Endothelial cell (in vitro differentiated cells): ENCODE data around the gene NR3C1. TPM values are rescaled to one million over a fixed set of nuclear protein-coding genes. Genes with fewer than 3 reads are reported as not detected.

Source experiments
- DNase-seq: peaks from one replicate; pipeline ENCODE4 v3.0.0; 2021; ENCODE audit warnings: low spot score
- H3K27ac Mint-ChIP-seq: one replicate; pipeline ENCODE4 v1.8.0; 2021; ENCODE audit warnings: mixed read lengths, inconsistent platforms; ENCODE audit not compliant: unreplicated experiment
- H3K27me3 Mint-ChIP-seq: one replicate; pipeline ENCODE4 v1.8.0; 2021; ENCODE audit warnings: mild to moderate bottlenecking, moderate library complexity, mixed read lengths, inconsistent platforms; ENCODE audit not compliant: unreplicated experiment
- H3K36me3 Mint-ChIP-seq: one replicate; pipeline ENCODE4 v1.8.0; 2021; ENCODE audit warnings: mild to moderate bottlenecking, low read depth, mixed read lengths, inconsistent platforms; ENCODE audit not compliant: unreplicated experiment
- H3K4me1 Mint-ChIP-seq: one replicate; pipeline ENCODE4 v1.8.0; 2021; ENCODE audit warnings: mild to moderate bottlenecking, mixed read lengths, inconsistent platforms; ENCODE audit not compliant: unreplicated experiment
- H3K4me3 Mint-ChIP-seq: one replicate; pipeline ENCODE4 v1.8.0; 2021; ENCODE audit warnings: mild to moderate bottlenecking, mixed read lengths, inconsistent platforms; ENCODE audit not compliant: unreplicated experiment
- H3K9me3 Mint-ChIP-seq: one replicate; pipeline ENCODE4 v1.8.0; 2021; ENCODE audit warnings: mixed read lengths, inconsistent platforms; ENCODE audit not compliant: unreplicated experiment
- total RNA-seq: library from RNA; stranded (reverse); fragmentation: NEBNext Ultra II Directional; extraction: Animal tissue kit (Norgen Biotek cat#: 25700); gene quantifications from one replicate; pipeline ENCODE4 v1.2.1, GENCODE V29; 2021; ENCODE audit not compliant: unreplicated experiment
- TF ChIP-seq, protein P1 (sequence below): fragments of 200-600 bp; sonication (generic); IDR thresholded peaks from one replicate; pipeline ENCODE4 v1.5.0; 2021; ENCODE audit warnings: antibody characterized with exemption; ENCODE audit not compliant: unreplicated experiment

The NR3C1 gene
- total RNA-seq, 1 donor from 2014 or later, result 9.9 TPM

- DNase-seq, result no peak
- Mint-ChIP-seq H3K4me1 (no peaks in the 10 kb centered on the region), H3K9me3 (no peaks in the 10 kb centered on the region), H3K4me3 (no peak overlapping the region), H3K27ac (no peak overlapping the region), H3K27me3 (no peaks in the 10 kb centered on the region), H3K36me3 (no peaks in the 10 kb centered on the region)
- TF ChIP-seq, protein P1, sequence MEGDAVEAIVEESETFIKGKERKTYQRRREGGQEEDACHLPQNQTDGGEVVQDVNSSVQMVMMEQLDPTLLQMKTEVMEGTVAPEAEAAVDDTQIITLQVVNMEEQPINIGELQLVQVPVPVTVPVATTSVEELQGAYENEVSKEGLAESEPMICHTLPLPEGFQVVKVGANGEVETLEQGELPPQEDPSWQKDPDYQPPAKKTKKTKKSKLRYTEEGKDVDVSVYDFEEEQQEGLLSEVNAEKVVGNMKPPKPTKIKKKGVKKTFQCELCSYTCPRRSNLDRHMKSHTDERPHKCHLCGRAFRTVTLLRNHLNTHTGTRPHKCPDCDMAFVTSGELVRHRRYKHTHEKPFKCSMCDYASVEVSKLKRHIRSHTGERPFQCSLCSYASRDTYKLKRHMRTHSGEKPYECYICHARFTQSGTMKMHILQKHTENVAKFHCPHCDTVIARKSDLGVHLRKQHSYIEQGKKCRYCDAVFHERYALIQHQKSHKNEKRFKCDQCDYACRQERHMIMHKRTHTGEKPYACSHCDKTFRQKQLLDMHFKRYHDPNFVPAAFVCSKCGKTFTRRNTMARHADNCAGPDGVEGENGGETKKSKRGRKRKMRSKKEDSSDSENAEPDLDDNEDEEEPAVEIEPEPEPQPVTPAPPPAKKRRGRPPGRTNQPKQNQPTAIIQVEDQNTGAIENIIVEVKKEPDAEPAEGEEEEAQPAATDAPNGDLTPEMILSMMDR, result no peak
Measured at GRCh38 chr5:143446535-143447226, 43.2 kb upstream of the NR3C1 start.

DNA sequence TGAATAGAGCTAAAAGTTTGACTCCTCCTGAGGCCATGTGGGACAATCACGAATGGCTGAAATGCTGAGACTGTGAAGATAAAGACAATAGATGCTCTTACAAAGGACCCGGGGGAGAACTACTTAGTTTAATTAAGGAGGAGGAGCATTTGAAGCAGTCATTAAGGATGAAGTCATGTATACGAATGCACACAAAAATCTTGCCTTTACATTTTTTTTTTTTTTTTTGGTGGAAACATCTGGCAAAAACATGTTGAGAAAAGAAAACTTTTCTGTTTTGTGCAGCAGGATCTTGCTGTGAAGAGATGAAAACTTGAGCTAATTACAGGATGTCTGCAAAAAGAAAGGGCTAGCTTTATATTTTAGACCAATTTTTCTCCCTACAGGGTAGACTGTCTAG, 42.3 kb upstream of the NR3C1 start:
- DNase-seq, result no peak
- Mint-ChIP-seq H3K36me3 (no peaks in the 10 kb centered on the region), H3K9me3 (no peaks in the 10 kb centered on the region), H3K27ac (no peak overlapping the region), H3K27me3 (no peaks in the 10 kb centered on the region), H3K4me1 (no peaks in the 10 kb centered on the region), H3K4me3 (no peak overlapping the region)
- TF ChIP-seq, protein P1, result no peak

DNA sequence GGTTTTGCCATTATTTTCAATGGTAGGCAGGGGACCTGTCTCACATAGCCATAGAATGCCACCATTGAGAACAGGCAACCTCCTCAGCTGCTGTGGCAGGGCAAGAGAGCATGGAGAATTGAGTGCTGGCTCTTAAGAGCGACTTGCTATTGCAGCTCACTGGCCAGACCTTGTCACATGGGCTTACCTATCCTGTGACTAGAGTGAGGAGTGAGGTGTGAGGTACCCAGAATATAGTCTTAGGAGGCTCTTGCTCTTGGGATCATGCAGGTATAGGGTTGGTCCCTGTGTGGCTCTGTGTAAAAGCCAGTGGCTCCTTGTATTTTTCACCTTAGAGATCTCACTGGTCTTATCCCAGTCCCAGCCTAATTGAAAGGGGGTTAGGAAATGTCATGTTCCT, 39.8 kb upstream of the NR3C1 start:
- no peak for DNase-seq
- H3K36me3 Mint-ChIP-seq, result no peaks in the 10 kb centered on the region
- no peak overlapping the region for H3K27ac Mint-ChIP-seq
- H3K4me1 Mint-ChIP-seq, result no peaks in the 10 kb centered on the region
- no peak overlapping the region for H3K4me3 Mint-ChIP-seq
- H3K9me3 Mint-ChIP-seq, result no peaks in the 10 kb centered on the region
- TF ChIP-seq, protein P1, result no peak
- no peaks in the 10 kb centered on the region for H3K27me3 Mint-ChIP-seq

- no peak overlapping the region for H3K4me3 Mint-ChIP-seq
- H3K27me3 Mint-ChIP-seq, result peaks cover 2% of the 10 kb centered on the region
- no peaks in the 10 kb centered on the region for H3K4me1 Mint-ChIP-seq
- no peaks in the 10 kb centered on the region for H3K36me3 Mint-ChIP-seq
- no peaks in the 10 kb centered on the region for H3K9me3 Mint-ChIP-seq
- TF ChIP-seq, protein P1, result no peak
- DNase-seq, result no peak
- no peak overlapping the region for H3K27ac Mint-ChIP-seq
Measured at GRCh38 chr5:143442385-143442784, 38.9 kb upstream of the NR3C1 start.

- H3K27me3 Mint-ChIP-seq, result peaks cover 2% of the 10 kb centered on the region
- TF ChIP-seq, protein P1, result no peak
- no peaks in the 10 kb centered on the region for H3K4me1 Mint-ChIP-seq
- no peak overlapping the region for H3K4me3 Mint-ChIP-seq
- H3K36me3 Mint-ChIP-seq, result no peaks in the 10 kb centered on the region
- no peak for DNase-seq
- no peak overlapping the region for H3K27ac Mint-ChIP-seq
- H3K9me3 Mint-ChIP-seq, result no peaks in the 10 kb centered on the region
Measured at GRCh38 chr5:143440448-143441115, 37.1 kb upstream of the NR3C1 start.
